Measurements from ENCODE around the gene MICAL2. TPM values are rescaled to one million over a fixed set of nuclear protein-coding genes. Genes with fewer than 3 reads are reported as not detected.
A peak's percentile ranks its signal among the peaks of the same experiment; 100 is the strongest.

MICAL2 gene
- total RNA-seq, 1 donor from 2014 or later = 79.6 TPM

DNA sequence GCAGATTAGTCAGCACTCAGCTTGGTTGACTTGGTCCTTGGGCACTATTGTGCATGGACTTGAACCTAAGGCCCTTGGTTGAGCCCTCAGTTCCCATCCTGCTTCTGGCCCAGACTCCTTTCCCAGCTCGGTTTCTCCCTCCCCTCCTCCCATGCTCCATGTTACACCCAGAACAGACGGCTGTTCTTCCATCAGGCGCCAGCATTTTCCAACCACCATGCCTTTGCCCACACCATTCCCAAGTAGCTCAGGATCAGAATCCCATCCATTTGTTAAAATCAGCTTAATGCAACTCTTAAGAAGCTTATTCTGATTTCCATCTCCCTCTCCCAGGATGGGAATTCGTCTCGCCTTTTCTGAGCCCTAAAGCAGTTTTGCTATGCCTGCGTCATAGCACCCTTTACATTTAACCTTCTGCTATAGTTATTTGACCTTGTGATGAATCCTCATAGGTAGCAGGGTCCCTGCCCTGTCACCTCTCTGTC, 110.7 kb downstream of the MICAL2 start:
- no peak for DNase-seq (ENCODE audit: low read depth in 2 of 2)

DNA sequence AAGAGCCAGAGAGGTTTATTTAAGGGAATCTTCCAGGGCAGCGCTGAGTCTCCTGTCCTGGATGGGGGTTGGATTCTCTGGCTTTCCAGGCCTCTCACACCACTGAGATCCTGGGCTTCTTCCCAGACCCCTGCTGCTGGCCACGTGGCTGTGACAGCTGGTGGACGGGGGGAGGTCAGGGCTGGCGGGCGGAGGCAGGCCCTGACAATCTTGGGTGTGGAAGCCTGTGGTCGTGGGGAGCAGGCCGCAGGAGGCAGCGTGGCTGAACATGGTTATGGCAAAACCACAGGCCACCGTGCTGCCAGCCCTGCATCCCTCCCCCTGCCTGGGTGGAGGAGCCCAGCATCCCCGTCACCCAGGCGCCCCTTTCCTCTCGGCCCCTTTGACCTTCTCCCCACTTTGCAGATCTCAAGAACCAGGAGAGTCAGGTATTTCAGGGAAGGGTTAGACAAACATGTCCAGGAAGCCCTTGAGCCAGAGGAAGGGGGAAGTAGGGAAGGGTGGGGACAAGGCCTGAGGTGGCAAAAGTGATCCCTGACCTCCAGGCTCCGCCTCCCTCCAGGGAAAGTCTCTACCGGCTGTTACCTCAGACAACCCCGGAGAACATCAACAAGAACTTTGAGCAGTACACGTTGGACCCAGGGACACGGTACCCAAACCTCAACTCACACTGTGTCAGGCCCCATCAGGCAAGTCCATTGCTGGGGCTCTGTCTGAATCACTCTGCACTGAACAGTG, 111.8 kb downstream of the MICAL2 start:
- no peak for DNase-seq (ENCODE audit: low read depth in 2 of 2)

DNA sequence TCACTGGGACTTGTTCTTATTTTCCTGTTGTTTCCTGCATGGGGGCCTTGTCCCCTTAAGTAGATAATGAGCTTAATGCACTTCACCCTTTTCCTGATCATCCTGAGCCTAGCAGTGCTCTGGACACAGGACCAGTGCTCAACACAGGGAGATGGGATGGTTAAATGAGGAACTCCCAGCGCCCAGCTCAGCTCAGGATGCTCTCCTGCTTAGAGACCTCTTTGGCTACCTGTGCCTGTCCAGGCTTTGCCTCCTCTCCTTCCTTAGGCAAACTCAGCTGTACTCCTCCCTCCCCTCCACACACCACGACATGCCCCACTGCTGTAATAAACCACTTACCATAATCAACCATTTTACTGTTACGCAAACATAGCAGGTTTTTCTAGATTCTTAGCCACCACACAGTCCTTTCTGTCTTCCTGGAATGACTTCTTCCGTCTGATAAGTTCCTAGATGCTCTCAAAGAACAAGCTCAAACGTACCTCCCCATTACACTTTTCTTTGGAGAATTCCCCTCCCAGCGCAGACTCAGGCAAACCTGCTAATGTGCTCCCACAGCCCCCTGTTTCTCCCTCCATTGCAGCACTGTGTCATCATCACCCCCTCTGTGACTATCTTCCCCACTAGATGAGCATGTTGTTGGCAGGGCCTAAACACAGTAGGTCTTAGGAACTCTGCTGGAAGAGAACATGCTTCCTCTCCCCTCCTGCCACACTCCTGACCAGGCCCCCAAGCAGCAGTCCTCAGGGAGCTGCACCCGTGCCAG, 113.6 kb downstream of the MICAL2 start:
- DNase-seq (ENCODE audit: low read depth in 2 of 2) = no peak

DNA sequence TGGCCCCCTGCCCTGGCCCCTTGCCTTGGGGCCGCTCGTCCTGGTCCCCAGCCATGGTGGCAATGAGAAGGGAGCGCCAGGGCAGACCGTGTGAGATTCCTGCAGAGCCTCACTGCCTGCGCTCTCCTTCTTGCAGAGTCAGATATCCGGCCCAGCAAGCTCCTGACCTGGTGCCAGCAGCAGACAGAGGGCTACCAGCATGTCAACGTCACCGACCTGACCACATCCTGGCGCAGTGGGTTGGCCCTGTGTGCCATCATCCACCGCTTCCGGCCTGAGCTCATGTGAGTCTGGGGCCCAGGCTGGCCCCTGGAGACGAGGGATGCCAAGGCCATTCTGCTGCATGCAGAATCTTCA, 114.1 kb downstream of the MICAL2 start:
- DNase-seq (ENCODE audit: low read depth in 2 of 2) = peak; percentile 52 to 89

DNA sequence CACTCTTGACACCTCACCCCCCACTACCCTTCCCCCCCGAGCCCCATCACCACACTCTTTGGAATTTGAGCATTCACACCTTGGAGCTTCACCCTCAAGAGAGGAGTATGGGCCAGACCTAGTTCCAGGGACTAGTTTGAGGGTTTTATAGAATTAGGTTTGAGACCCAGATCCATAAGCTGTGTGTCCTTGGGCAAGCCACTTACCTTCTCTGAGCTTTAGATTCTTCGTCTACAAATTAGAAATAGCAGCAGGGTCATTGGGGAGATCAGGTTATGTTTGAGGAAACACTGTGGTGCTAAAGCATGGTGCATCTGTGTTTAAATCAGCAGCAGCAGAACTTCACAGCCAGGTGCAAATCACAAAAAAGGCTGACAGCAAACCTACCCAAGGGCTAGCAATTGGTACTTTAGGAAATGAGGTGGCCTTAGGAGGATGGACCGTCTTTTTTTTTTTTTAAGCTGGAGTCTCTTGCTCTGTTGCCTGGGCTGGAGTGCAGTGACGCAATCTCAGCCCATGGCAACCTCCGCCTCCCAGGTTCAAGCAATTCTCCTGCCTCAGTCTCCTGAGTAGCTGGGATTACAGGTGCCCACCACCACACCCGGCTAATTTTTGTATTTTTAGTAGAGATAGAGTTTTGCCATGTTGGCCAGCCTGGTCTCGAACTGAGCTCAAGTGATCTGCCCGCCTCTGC, 114.8 kb downstream of the MICAL2 start:
- DNase-seq (ENCODE audit: low read depth in 2 of 2) = no peak

DNA sequence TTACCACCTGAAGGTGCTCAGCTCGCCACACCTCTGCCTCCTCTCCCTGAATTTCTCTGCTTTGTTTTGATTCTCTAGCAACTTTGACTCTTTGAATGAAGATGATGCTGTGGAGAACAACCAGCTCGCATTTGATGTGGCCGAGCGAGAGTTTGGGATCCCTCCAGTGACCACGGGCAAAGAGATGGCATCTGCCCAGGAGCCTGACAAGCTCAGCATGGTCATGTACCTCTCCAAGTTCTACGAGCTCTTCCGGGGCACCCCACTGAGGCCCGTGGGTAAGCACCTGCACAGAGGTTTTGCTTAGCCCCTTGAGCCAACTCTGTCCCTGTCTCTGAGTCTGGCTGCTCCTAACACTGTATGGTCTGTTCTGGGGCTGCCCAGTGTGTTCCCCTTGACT, 115.7 kb downstream of the MICAL2 start:
- no peak for DNase-seq (ENCODE audit: low read depth in 2 of 2)

DNA sequence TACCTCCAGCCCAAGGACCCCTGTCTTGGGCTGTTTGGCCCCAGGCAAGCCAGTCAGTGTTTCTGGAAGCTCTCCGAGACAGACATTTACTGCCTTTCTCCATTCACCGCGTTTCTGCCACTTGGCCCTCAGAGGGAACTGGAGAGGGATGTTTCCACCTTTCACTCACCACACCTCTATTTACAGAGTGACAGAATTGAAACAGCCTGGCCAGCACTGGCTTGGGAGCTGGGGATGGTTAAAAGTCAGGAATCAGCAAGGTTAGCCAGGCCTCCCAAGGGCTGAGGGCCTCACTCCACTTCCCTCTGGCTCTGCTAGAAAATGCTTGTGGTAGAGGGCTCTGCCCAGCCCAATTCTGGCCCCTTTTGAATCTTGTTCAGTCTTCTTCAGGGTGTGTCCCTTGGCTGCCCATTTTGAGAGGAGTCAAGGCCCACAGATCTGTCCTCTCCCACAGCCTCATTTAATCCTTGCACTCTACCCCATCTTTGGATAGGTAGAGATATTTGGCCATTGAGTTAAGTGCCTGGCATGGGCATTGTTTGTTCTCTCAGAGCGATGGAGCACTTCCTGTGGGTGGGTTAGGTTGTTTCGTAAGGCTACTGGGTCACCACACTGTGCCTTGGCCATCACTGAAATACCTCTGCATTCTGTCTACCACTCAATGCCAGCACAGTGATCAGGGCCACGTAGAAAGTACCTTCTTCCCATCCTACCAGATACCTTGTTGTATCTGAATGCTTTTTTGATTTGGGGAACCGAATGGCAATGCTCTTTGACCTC, 119.2 kb downstream of the MICAL2 start:
- DNase-seq (ENCODE audit: low read depth in 2 of 2) = no peak

DNA sequence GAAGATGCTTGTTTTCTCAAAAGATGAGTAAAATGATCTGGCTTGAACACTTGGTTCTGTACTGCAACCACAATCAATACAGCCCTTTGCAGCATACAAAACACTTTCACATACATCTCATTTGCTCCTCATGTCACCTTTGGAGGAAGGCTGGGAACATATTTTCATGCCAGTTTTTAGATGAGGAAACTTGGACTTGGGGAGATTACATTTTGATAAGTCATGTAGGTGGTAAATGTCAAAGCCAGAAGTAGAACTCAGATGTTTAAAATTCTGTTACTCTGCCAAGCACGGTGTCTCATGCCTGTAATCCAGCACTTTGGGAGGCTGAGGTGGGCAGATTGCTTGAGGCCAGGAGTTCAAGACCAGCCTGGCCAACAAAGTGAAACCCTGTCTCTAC, 121.8 kb downstream of the MICAL2 start:
- no peak for DNase-seq (ENCODE audit: low read depth in 2 of 2)

DNA sequence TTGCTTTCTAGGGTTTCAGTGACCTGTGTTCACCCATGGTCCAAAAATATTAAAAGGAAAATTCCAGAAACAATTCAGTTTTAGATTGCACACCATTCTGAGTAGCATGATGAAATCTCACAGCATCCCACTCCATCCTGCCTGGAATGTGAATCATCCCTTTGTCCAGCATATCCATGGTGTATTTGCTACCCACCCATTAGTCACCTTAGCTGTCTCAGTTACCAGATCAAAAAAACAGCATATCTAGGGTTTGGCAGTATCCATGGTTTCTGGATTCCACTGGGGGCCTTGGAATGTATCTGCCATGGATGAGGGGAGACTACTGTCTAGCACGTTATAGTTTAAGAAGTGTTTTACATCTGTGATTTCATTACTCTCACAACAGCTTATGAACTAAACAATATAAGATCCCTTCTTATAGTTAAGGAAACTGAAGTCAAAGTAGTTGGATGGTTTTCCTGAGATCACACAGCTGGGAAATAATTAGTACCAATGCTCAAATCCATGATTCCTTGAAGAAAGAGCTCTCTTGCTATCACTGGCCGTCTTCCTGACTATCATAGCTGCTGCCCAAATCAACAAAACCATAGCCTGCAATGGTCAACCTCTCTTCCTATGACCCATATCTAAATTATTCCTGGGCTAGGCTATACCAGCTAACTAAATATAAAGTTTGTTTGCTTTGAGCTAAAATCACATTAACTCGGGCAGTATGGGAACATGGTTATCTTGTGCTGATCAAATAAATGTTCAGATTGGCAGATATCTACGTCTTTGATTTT, 122.6 kb downstream of the MICAL2 start:
- peak in 1 of 2 donors; percentile 86 for DNase-seq (ENCODE audit: low read depth in 2 of 2)

DNA sequence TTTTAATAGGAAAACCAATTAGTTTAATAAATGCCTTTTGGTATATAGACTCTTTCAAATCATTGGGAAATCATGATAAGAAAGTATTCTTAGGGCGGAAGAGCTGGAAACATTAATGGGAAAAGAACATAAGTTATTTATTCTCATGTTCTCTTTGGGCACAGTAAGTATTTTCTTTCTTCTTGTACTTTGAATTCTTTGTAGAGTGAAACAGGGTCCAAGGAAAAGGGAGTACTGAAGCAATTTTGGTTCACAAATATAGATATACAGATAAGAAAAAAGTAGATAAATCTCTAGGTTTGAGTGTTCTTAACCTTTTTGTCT, 123.2 kb downstream of the MICAL2 start:
- DNase-seq (ENCODE audit: low read depth in 2 of 2) = no peak

DNA sequence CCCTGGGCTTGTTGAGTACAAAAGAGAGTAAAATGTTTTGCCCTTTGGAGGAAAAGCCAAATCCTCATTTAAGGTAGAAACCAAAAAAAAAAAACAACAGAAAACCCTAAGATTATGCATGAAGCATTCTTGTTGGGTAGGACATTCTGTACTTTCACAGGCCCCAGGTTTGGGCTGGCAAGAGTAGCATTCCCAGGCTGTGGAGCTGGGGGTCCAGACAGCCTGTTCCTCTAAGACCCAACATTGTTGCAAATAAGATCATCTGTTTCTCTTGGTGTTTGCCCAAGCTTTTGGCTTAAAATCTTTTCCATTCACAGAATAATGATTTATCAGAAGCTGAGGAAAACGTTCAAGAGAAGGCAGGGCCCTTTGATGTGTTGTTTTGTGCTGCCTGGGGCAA, 123.8 kb downstream of the MICAL2 start:
- no peak for DNase-seq (ENCODE audit: low read depth in 2 of 2)

DNA sequence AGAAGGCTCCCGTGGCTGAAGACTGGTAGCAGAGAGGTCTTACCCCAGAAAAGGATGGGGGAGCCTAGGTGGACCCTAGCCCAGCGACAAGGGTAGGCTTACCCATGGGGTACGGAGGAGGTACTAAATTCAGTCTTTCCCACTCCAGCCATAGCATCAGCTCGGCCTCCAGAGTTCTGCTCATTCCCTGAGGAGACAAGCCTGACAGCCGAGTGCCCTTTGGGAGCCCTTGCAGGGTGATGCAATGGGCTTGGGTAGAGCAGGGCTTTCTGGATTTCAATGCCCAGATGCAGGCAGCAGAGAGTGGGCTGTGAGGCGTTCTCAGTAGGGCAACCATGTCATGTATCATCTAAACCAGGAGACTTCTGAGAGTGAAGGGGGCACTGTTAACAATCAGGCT, 124.7 kb downstream of the MICAL2 start:
- no peak for DNase-seq (ENCODE audit: low read depth in 2 of 2)

DNA sequence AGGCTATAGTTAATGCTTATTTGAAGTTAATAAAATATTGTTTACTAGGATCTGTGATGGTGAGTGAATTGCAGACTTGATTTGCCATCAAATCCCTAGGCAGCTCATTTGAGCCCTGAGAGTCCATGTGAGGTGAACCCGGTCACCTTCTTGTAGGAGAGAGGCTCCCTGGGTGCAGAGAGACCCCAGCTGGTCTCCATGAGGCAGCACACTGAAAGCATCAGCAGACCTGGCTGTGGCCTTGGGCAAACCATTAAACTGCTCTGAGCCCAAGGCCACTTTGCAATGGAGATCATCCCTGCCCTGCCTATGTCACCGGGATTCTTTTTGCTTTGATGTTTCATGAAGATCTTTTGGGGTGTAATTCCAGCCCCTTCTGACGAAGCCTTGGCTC, 125.2 kb downstream of the MICAL2 start:
- DNase-seq (ENCODE audit: low read depth in 2 of 2) = peak in 1 of 2 donors; percentile 39

DNA sequence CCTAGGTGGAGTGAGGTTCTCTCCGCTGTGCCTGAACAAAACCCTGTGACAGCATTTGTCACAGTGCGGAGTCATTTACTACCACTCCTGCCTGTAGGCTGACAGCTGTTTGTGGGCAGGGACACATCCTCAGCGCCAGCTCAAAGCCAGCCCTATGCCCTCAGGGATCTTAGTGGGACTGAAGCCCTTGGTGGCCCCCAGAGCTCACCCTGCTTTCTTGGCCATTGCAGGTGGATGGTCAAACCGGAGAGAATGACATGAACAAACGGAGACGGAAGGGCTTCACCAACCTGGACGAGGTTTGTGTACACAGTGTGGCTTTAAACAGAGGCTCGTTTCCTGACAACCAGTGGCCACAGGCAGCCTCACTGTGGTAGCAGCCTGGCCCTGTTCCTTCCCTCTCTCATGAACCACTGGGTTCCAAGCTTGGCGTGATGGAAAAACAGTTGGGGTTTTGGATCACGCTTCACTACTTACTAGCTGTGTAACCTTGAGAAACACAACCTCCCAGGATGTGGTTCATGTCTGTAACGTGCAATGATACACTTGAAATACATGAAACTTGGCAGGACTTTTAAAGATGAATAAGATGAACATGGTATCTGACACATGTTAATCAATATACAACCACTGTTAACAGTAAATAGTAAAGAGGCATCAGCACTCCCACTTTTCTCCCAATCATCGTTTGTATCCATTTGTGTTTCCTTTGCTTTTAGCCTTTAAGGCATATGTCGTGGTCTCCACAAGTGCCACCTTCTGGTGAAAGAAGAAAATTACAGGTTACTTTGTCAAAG, 125.8 kb downstream of the MICAL2 start:
- peak; percentile 61 to 71 for DNase-seq (ENCODE audit: low read depth in 2 of 2)

DNA sequence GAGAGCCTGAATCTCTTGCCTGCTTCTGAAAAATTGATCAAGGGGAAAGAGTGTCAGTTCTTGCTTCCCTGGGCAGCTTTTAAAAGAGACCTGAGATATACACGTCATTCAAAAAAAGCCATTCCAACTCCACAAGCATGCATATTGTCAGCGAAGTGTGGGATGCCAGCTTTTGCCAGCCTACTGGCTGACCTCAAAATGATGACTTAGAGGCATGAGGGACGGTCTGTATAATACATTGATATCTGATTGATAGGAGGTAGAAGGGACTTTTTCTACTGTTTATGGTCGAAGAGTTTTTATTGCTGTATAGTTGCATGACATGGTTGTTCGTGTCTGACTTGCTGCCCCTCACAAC, 126.3 kb downstream of the MICAL2 start:
- DNase-seq (ENCODE audit: low read depth in 2 of 2) = no peak

DNA sequence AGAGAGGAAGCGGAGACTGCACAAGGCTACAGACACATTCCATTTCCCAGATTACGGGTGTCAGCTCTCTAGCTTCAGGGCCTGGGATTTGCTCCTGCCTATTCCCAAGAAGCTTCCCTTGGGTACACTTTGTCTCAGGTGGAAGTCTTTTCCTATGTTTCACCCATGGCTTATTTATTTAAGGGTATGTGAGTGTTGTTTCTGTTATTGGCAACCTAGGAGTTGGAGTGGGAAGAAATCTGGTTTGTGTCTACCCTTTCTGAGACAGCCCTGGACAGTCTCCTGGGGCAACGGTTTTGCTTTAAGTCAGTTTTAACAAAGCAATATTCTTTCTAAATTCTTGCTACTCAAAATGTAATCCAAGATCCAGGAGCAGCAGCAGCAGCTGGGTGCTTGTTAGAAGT, 127.0 kb downstream of the MICAL2 start:
- DNase-seq (ENCODE audit: low read depth in 2 of 2) = no peak

DNA sequence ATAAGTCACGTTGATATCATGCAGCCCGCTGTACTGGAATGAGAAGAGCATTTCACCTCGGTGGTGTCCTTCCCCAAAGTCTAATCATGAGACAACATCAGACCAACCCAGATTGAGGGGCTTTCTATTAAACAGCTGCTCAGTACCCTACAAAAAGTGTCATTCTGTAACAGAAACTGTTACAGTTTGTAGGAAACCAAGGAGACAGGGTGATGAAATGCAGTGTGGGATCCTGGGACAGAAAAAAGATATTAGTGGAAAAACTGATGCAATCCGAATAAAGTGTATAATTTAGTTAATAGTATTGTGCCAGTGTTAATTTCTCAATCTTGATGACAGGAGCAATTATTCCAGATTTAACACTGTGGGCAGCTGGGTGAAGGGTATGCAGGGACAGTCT, 128.0 kb downstream of the MICAL2 start:
- DNase-seq (ENCODE audit: low read depth in 2 of 2) = no peak

DNA sequence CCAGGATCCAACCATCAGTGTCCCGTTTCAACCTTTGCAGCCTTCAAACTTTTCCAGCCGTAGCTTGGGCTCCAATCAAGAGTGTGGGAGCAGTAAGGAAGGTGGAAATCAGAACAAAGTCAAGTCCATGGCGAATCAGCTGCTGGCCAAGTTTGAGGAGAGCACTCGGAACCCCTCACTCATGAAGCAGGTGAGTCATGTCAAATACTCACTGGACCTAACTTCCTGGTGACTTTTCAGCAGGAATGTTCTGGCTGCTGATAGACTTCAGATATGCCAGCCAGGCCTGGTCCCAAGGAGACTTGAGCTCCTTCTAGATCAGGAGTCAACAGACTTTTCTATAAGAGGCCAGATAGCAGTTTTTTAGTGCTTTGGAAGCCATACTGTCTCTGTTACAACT, 129.0 kb downstream of the MICAL2 start:
- DNase-seq (ENCODE audit: low read depth in 2 of 2) = peak in 1 of 2 donors; percentile 78

DNA sequence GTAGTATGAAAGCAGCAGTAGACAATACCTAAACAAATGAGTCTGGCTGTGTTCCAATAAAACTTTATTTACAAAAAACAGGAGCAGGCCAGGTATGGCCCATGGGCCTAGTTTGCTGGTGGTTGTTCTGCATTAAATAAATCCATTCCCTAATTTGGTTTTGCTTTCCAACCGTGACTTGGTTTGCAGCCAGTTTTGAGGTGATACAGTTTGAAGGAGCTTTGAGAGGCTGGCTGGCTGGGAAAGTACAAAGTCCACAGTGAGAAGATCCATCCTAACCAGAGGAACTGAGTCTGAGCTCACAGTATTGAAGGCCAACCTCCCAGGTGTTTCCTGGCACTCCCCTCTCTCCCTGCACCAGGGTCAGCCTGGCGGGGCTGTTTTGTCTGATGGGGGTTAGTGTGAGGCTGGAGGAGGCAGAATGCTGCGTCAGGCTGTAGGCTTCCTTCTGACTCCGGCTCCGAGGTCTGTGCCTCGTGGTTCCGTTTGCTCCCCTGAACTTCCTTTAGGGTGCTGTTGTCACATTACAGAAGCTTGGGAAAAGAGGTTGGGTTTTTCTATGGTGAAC, 129.5 kb downstream of the MICAL2 start:
- peak; percentile 97 to 98 for DNase-seq (ENCODE audit: low read depth in 2 of 2)

DNA sequence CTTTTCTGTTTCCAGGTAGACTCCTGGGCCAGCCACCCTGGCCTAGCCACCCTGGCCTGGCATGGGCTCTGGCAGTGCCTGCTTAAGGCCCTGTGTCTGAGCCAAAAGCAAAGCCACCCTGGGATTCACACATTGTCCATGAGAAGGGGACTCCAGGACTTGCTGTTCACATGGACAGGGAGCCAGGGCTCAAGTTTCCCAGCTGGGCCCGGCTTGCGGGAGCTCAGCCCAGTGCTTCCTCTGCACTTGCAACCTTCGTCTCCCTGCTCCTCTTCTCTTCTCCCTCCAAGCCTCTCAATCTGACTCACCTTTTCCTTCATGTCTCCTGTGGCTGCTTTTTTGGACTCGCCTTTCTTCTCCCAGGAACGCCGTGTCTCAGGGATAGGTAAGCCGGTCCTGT, 130.3 kb downstream of the MICAL2 start:
- no peak for DNase-seq (ENCODE audit: low read depth in 2 of 2)
